IMR-90 (cell line): Measurements from ENCODE around the gene ZDHHC3. TPM values are rescaled to one million over a fixed set of nuclear protein-coding genes. Genes with fewer than 3 reads are reported as not detected.

Experiments
- ATAC-seq: fragments of 200-7000 bp; cut with Tn5 transposase; 2 replicates; pipeline ENCODE4 v1.9.1; 2020; ENCODE audit warnings: low read depth, mild to moderate bottlenecking, moderate library complexity
- BruUV-seq: library from RNA; stranded (reverse); fragments of 400-500 nt; replicated peaks from 2 replicates; lab custom pipeline; 2021; lab: Mats Ljungman, UMichigan
- CTCF ChIA-PET: fragments of 300-600 bp; formaldehyde crosslinking; extraction: SDS; loops from one replicate; lab custom pipeline; 2021; ENCODE audit warnings: antibody characterized with exemption; lab: Yijun Ruan, JAX
- POLR2A ChIA-PET: fragments of 300-600 bp; sonication (Branson Sonifier 250); formaldehyde crosslinking; loops from one replicate; lab custom pipeline; 2022; ENCODE audit warnings: antibody characterized with exemption; ENCODE audit not compliant: unreplicated experiment; lab: Charles Lee
- DNase-seq: peaks from one replicate; pipeline ENCODE4 v3.0.0; 2013
- H2AFZ ChIP-seq: replicated peaks from 2 replicates; pipeline ENCODE3; 2013; ENCODE audit warnings: low read length, mild to moderate bottlenecking; ENCODE audit not compliant: poor library complexity
- H2AK5ac ChIP-seq: 2 replicates; pipeline ENCODE4 v1.6.1; 2013; ENCODE audit warnings: low read depth, low read length, inconsistent platforms
- H2AK9ac ChIP-seq: replicated peaks from 2 replicates; pipeline ENCODE3; 2013; ENCODE audit warnings: mild to moderate bottlenecking, low read depth, low read length, moderate library complexity; ENCODE audit not compliant: poor library complexity
- H2BK120ac ChIP-seq: 2 replicates; pipeline ENCODE4 v1.6.1; 2013; ENCODE audit warnings: low read depth, low read length, inconsistent platforms
- H2BK15ac ChIP-seq: 3 replicates; pipeline ENCODE4 v1.6.1; 2013; ENCODE audit warnings: low read depth, low read length, inconsistent platforms
- H2BK20ac ChIP-seq: 2 replicates; pipeline ENCODE4 v1.6.1; 2013; ENCODE audit warnings: low read depth, mild to moderate bottlenecking, inconsistent platforms, low read length, moderate library complexity
- H2BK5ac ChIP-seq: 2 replicates; pipeline ENCODE4 v1.6.1; 2013; ENCODE audit warnings: mild to moderate bottlenecking, low read depth, low read length, inconsistent platforms; ENCODE audit not compliant: poor library complexity, severe bottlenecking
- H3K14ac ChIP-seq: replicated peaks from 2 replicates; pipeline ENCODE4 v1.6.1; 2013; ENCODE audit warnings: low read depth, low read length, inconsistent platforms
- H3K18ac ChIP-seq: 2 replicates; pipeline ENCODE4 v1.6.1; 2013; ENCODE audit warnings: low read depth, low read length, control low read depth
- H3K23ac ChIP-seq: 2 replicates; pipeline ENCODE4 v1.6.1; 2013; ENCODE audit warnings: low read depth, low read length, inconsistent platforms
- H3K27ac ChIP-seq: 2 replicates; pipeline ENCODE4 v1.5.1; 2013; ENCODE audit warnings: mild to moderate bottlenecking, control low read depth, low read length; ENCODE audit not compliant: insufficient read depth
- H3K27me3 ChIP-seq: 2 replicates; pipeline ENCODE4 v1.6.1; 2013; ENCODE audit warnings: low read length; ENCODE audit not compliant: control insufficient read depth, insufficient read depth
- H3K36me3 ChIP-seq: 2 replicates; pipeline ENCODE4 v1.6.1; 2013; ENCODE audit warnings: low read length, mixed read lengths; ENCODE audit not compliant: control insufficient read depth, insufficient read depth
- H3K4ac ChIP-seq: 2 replicates; pipeline ENCODE4 v1.6.1; 2013; ENCODE audit warnings: low read depth, low read length, inconsistent platforms
- H3K4me1 ChIP-seq: 2 replicates; pipeline ENCODE4 v1.6.1; 2013; ENCODE audit warnings: low read length, mixed read lengths; ENCODE audit not compliant: control insufficient read depth, insufficient read depth
- H3K4me2 ChIP-seq: 2 replicates; pipeline ENCODE4 v1.6.1; 2013; ENCODE audit warnings: low read depth, mild to moderate bottlenecking, control low read depth, low read length, moderate library complexity
- H3K4me3 ChIP-seq: 2 replicates; pipeline ENCODE4 v1.5.1; 2013; ENCODE audit warnings: low read depth, mild to moderate bottlenecking, control low read depth, low read length, moderate library complexity; ENCODE audit not compliant: insufficient read depth
- H3K56ac ChIP-seq: 2 replicates; pipeline ENCODE4 v1.6.1; 2013; ENCODE audit warnings: low read length, inconsistent platforms; ENCODE audit not compliant: insufficient read depth; ENCODE audit errors: extremely low read depth
- H3K79me1 ChIP-seq, 2 experiments: 2 replicates each; pipeline ENCODE4 v1.6.1; 2013; ENCODE audit warnings: low read length in 2 of 2, inconsistent platforms in 1 of 2, low read depth in 1 of 2
- H3K9ac ChIP-seq: 2 replicates; pipeline ENCODE4 v1.6.1; 2013; ENCODE audit warnings: low read depth, low read length, control low read depth
- H3K9me1 ChIP-seq: 2 replicates; pipeline ENCODE4 v1.6.1; 2013; ENCODE audit warnings: low read length, inconsistent platforms; ENCODE audit not compliant: insufficient read depth
- H3K9me3 ChIP-seq: 2 replicates; pipeline ENCODE4 v1.6.1; 2013; ENCODE audit warnings: low read length; ENCODE audit not compliant: control insufficient read depth, insufficient read depth
- H4K20me1 ChIP-seq: 2 replicates; pipeline ENCODE4 v1.6.1; 2013; ENCODE audit warnings: low read length, inconsistent platforms; ENCODE audit not compliant: insufficient read depth
- H4K5ac ChIP-seq: 2 replicates; pipeline ENCODE4 v1.6.1; 2013; ENCODE audit warnings: mild to moderate bottlenecking, low read depth, low read length, control low read depth
- H4K8ac ChIP-seq, 2 experiments: 2 replicates each; pipeline ENCODE4 v1.6.1; 2013; ENCODE audit warnings: low read depth in 2 of 2, low read length in 2 of 2, control low read depth in 1 of 2, inconsistent platforms in 1 of 2
- H4K91ac ChIP-seq: 2 replicates; pipeline ENCODE4 v1.6.1; 2013; ENCODE audit warnings: low read depth, low read length, inconsistent platforms; ENCODE audit not compliant: insufficient read depth
- BHLHE40 ChIP-seq: fragments of 150-350 bp; IDR thresholded peaks from 2 replicates; pipeline ENCODE4 v1.6.1; 2016; ENCODE audit warnings: mild to moderate bottlenecking, low read depth, low read length
- CEBPB ChIP-seq: IDR thresholded peaks from 2 replicates; pipeline ENCODE4 v1.6.1; 2012; ENCODE audit warnings: low read depth, low read length, improper control_type of control experiment
- CHD1 ChIP-seq: IDR thresholded peaks from 2 replicates; pipeline ENCODE4 v1.6.1; 2012; ENCODE audit warnings: low read depth, low read length, improper control_type of control experiment
- CTCF ChIP-seq: conservative IDR thresholded peaks from 2 replicates; pipeline ENCODE4 v1.5.1; 2012; ENCODE audit warnings: mild to moderate bottlenecking, low read depth, low read length, improper control_type of control experiment
- FOS ChIP-seq: fragments of 150-350 bp; IDR thresholded peaks from 2 replicates; pipeline ENCODE4 v1.6.1; 2016; ENCODE audit warnings: low read depth, low read length
- MAFK ChIP-seq: IDR thresholded peaks from 2 replicates; pipeline ENCODE4 v1.6.1; 2012; ENCODE audit warnings: low read depth, low read length, improper control_type of control experiment
- MAZ ChIP-seq: IDR thresholded peaks from 2 replicates; pipeline ENCODE4 v1.6.1; 2012; ENCODE audit warnings: low read depth, mild to moderate bottlenecking, low read length, improper control_type of control experiment, moderate library complexity, borderline replicate concordance
- MXI1 ChIP-seq: IDR thresholded peaks from 2 replicates; pipeline ENCODE4 v1.6.1; 2012; ENCODE audit warnings: low read depth, mild to moderate bottlenecking, low read length, moderate library complexity, borderline replicate concordance
- NFE2L2 ChIP-seq: fragments of 150-350 bp; IDR thresholded peaks from 2 replicates; pipeline ENCODE4 v1.6.1; 2016; ENCODE audit warnings: low read depth, mild to moderate bottlenecking, low read length
- POLR2A ChIP-seq: IDR thresholded peaks from 2 replicates; pipeline ENCODE4 v1.6.1; 2012; ENCODE audit warnings: mild to moderate bottlenecking, low read depth, low read length
- RAD21 ChIP-seq: IDR thresholded peaks from 2 replicates; pipeline ENCODE4 v1.6.1; 2012; ENCODE audit warnings: low read length, improper control_type of control experiment
- RCOR1 ChIP-seq: IDR thresholded peaks from 2 replicates; pipeline ENCODE4 v1.6.1; 2012; ENCODE audit warnings: mild to moderate bottlenecking, low read length, improper control_type of control experiment; ENCODE audit not compliant: insufficient replicate concordance
- RFX5 ChIP-seq: IDR thresholded peaks from 2 replicates; pipeline ENCODE4 v1.8.0; 2012; ENCODE audit warnings: low read depth, mild to moderate bottlenecking, low read length, moderate library complexity
- SMC3 ChIP-seq: fragments of 150-350 bp; IDR thresholded peaks from 2 replicates; pipeline ENCODE4 v1.6.1; 2016; ENCODE audit warnings: low read depth, mild to moderate bottlenecking, antibody characterized with exemption, low read length, moderate library complexity
- USF2 ChIP-seq: fragments of 150-350 bp; IDR thresholded peaks from 2 replicates; pipeline ENCODE4 v1.6.1; 2017; ENCODE audit warnings: mild to moderate bottlenecking, antibody characterized with exemption, low read length, low read depth
- WGBS, 2 experiments: methylation state at CpG; one replicate each; pipeline versions ENCODE4 v1.1.5 to v1.1.7; 2013; ENCODE audit warnings: missing lambda C conversion rate in 2 of 2; ENCODE audit not compliant: insufficient read length in 1 of 2; ENCODE audit errors: extremely low coverage in 2 of 2; 5-methylcytosine and 5-hydroxymethylcytosine counted together
- dilution Hi-C: fragments of 300-500 bp; cut with HindIII; formaldehyde crosslinking; loops from one replicate; pipeline ENCODE4 v1.14.3; 2018; ENCODE audit warnings: low sequenced_read_pairs; ENCODE audit not compliant: unreplicated experiment
- in situ Hi-C: fragments of 300-500 bp; cut with MboI; formaldehyde crosslinking; loops from 3 replicates; pipeline ENCODE4 v1.14.3; 2019; ENCODE audit warnings: low sequenced_read_pairs, inconsistent platforms, mixed read lengths
- intact Hi-C: fragments of 100-400 bp; cut with micrococcal nuclease; formaldehyde crosslinking; loops from 2 replicates; pipeline ENCODE4 v1.10.0; 2022
- polyA plus RNA-seq, 3 experiments: library from polyadenylated mRNA; depleted of rRNA; stranded (reverse); fragments of >200 nt; gene quantifications; 2 replicates each; pipeline ENCODE4 v1.2.3, GENCODE V29; 2012; ENCODE audit warnings: low replicate concordance in 1 of 3
- total RNA-seq: library from RNA; depleted of rRNA; stranded (reverse); fragments of >200 nt; gene quantifications from 2 replicates; pipeline ENCODE4 v1.2.3, GENCODE V29; 2012
- TF ChIP-seq, protein P1 (sequence below): fragments of 150-350 bp; IDR thresholded peaks from 2 replicates; pipeline ENCODE4 v1.6.1; 2016; ENCODE audit warnings: low read depth, mild to moderate bottlenecking, low read length, moderate library complexity, borderline replicate concordance

Gene ZDHHC3
- total and polyA plus RNA-seq, 2 of the 4 experiments (the other 2 are of a cell fraction) = 57.7 to 59.6 TPM

- in situ Hi-C loops = loop anchor here (10.0 kb wide), 1 partner anchor 373 kb away; no protein-coding TSS in a partner anchor
- no peaks in the 10 kb centered on the region for H4K20me1 ChIP-seq
- no TSS peak for BruUV-seq
Measured at GRCh38 chr3:44907612-44908011, 68.4 kb downstream of the ZDHHC3 start.

More at GRCh38 chr3:44907612-44908011, 68.4 kb downstream of the ZDHHC3 start:
- Histone ChIP-seq H3K27me3 (peaks cover 1% of the 10 kb centered on the region; the same call in 1 of the 2 replicates), H3K9me1 (no peaks in the 10 kb centered on the region), H2AK5ac (no peak overlapping the region), H2BK120ac (no peak overlapping the region), H2AFZ (no peak overlapping the region), H2BK5ac (no peak overlapping the region), H2AK9ac (no peak overlapping the region), H3K4me2 (no peak overlapping the region), H3K56ac (no peak overlapping the region), H4K91ac (no peak overlapping the region), H3K4me1 (no peaks in the 10 kb centered on the region), H4K8ac (no peak overlapping the region), H3K79me1 (no peaks in the 10 kb centered on the region), H3K27ac (no peak overlapping the region), H3K4me3 (no peak overlapping the region), H2BK15ac (no peak overlapping the region), H3K36me3 (no peaks in the 10 kb centered on the region), H3K18ac (no peak overlapping the region), H2BK20ac (no peak overlapping the region), H3K4ac (no peak overlapping the region), H3K9me3 (no peaks in the 10 kb centered on the region), H3K14ac (no peak overlapping the region), H3K23ac (no peak overlapping the region), H3K9ac (no peak overlapping the region), H4K5ac (no peak overlapping the region)
- dilution Hi-C loops (no loop called here), intact Hi-C loops (no loop called here)
- ATAC-seq (no peak), DNase-seq (no peak)
- no CpG with 5 or more reads among the region's 4 CpGs for whole genome bisulfite sequencing, 2 experiments
- ChIA-PET POLR2A (no interaction called here), CTCF (interaction anchor here (0.7 kb wide), 1 partner anchor 1153 kb away, joined by 3 read pairs; no protein-coding TSS in a partner anchor)
- TF ChIP-seq RCOR1 (no peak), CEBPB (no peak), POLR2A (no peak), RAD21 (no peak), MAFK (no peak), MAZ (no peak), CHD1 (no peak), USF2 (no peak), FOS (no peak), BHLHE40 (no peak), RFX5 (no peak), MXI1 (no peak), NFE2L2 (no peak), SMC3 (no peak), CTCF (no peak)
- TF ChIP-seq, protein P1, sequence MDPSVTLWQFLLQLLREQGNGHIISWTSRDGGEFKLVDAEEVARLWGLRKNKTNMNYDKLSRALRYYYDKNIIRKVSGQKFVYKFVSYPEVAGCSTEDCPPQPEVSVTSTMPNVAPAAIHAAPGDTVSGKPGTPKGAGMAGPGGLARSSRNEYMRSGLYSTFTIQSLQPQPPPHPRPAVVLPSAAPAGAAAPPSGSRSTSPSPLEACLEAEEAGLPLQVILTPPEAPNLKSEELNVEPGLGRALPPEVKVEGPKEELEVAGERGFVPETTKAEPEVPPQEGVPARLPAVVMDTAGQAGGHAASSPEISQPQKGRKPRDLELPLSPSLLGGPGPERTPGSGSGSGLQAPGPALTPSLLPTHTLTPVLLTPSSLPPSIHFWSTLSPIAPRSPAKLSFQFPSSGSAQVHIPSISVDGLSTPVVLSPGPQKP = no peak
